Peyer's patch (tissue), 4 donors: ENCODE measurements around the gene MEGF8. TPM values are rescaled to one million over a fixed set of nuclear protein-coding genes. Genes with fewer than 3 reads are reported as not detected.

Experiments used
- DNase-seq, 3 donors: peaks; one replicate each; pipeline ENCODE4 v3.0.0-alpha.2; 2017 to 2019
- H3K27ac ChIP-seq, 4 donors: fragments of 200-600 bp; sonication (generic); one replicate each; pipeline ENCODE4 v1.5.1; 2016 to 2019
- H3K27me3 ChIP-seq, 2 donors: fragments of 200-600 bp; sonication (generic); one replicate each; pipeline ENCODE4 v1.5.1; 2019
- H3K36me3 ChIP-seq, 3 donors: fragments of 200-600 bp; sonication (generic); one replicate each; pipeline ENCODE4 v1.5.1; 2016 to 2019
- H3K4me1 ChIP-seq, 4 donors: fragments of 200-600 bp; sonication (generic); one replicate each; pipeline ENCODE4 v1.5.1; 2016 to 2019
- H3K4me3 ChIP-seq, 4 donors: fragments of 200-600 bp; sonication (generic); 1 replicate in 3 of 4; 2 replicates in 1 of 4; pipeline ENCODE4 v1.5.1; 2016 to 2019; ENCODE audit warnings: mild to moderate bottlenecking in 1 of 4
- H3K9me3 ChIP-seq, 4 donors: fragments of 200-600 bp; sonication (generic); one replicate each; pipeline ENCODE4 v1.5.1; 2016 to 2019; ENCODE audit warnings: mild to moderate bottlenecking in 1 of 4
- POLR2A ChIP-seq, 2 donors: fragments of 450-650 bp; IDR thresholded peaks; one replicate each; pipeline ENCODE4 v1.5.1; 2017; ENCODE audit warnings: antibody characterized with exemption in 2 of 2, mild to moderate bottlenecking in 2 of 2, moderate library complexity in 2 of 2
- total RNA-seq, 4 donors: library from RNA; depleted of rRNA; stranded (reverse); fragments of >200 nt; gene quantifications; one replicate each; pipeline ENCODE4 v1.1.0, GENCODE V29; 2016
- TF ChIP-seq, protein P1 (sequence below), 6 experiments: fragments of 450-650 bp in 4 of 6; fragments of 200-600 bp in 2 of 6; sonication (generic) in 1 of 6; IDR thresholded peaks; one replicate each; pipeline ENCODE4 v1.5.1; 2017 to 2019; ENCODE audit warnings: antibody characterized with exemption in 6 of 6, mild to moderate bottlenecking in 3 of 6, moderate library complexity in 1 of 6

MEGF8 gene
- total RNA-seq, 4 donors from 2014 or later = 12.3 to 30.8 (median 22.3) TPM

DNA sequence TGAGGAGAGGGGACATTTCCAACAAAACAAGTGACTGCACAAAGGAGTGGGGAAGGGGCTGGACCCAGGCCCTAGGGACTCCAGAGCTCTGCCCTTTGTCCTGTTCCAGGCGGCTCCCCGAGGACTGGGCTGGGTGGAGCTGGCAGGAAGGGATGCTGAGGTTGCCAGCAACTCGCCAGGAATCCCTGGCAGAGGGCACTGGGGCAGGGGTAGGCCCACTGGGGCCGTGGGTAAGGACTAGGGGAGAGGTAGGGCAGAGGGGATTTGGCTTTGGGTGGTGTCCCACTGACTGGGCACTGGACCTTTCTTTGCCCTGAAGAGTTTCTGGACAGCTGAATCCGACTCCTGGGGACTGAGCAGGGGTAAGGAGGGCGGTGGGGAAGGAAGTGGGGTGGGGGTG lies 93.9 kb downstream of the MEGF8 start:
- H3K36me3 ChIP-seq = peaks cover 0 to 10% (median 0%) of the 10 kb centered on the region in 3 donors
- DNase-seq = no peak
- no peak overlapping the region for H3K27ac ChIP-seq
- H3K27me3 ChIP-seq = no peaks in the 10 kb centered on the region
- H3K9me3 ChIP-seq = no peaks in the 10 kb centered on the region
- peaks cover 0 to 35% (median 13%) of the 10 kb centered on the region in 4 donors for H3K4me1 ChIP-seq
- TF ChIP-seq POLR2A (IDR thresholded peaks at IDR 0.05) = no peak
- TF ChIP-seq, protein P1, sequence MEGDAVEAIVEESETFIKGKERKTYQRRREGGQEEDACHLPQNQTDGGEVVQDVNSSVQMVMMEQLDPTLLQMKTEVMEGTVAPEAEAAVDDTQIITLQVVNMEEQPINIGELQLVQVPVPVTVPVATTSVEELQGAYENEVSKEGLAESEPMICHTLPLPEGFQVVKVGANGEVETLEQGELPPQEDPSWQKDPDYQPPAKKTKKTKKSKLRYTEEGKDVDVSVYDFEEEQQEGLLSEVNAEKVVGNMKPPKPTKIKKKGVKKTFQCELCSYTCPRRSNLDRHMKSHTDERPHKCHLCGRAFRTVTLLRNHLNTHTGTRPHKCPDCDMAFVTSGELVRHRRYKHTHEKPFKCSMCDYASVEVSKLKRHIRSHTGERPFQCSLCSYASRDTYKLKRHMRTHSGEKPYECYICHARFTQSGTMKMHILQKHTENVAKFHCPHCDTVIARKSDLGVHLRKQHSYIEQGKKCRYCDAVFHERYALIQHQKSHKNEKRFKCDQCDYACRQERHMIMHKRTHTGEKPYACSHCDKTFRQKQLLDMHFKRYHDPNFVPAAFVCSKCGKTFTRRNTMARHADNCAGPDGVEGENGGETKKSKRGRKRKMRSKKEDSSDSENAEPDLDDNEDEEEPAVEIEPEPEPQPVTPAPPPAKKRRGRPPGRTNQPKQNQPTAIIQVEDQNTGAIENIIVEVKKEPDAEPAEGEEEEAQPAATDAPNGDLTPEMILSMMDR (IDR thresholded peaks at IDR 0.05) = no peak
- no peak overlapping the region for H3K4me3 ChIP-seq

DNA sequence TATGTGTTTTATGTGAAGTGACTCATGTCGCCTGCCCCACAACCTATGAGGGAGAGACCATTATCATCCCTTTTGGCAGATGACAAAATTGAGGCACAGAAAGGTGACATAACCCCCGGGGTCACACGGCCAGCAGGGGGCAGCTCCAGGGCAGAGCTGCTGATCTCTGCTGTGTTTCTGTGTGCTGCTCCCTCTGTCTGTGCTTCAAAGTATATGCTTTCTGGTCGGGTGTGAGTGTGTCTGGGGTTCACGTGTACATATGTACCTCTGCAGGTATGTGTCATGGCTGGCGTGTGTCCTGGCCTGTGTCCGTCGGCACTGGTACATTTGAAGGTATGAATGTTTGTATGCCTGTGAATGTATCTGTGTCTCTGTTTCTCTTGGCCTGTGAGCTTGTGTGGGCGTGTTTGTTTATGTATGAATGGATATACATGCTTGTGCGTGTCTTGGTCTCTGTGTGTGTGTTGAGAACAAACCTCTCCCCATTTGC lies 94.7 kb downstream of the MEGF8 start:
- peak; percentile 71 to 88 (median 77) for DNase-seq
- peaks cover 0 to 8% (median 0%) of the 10 kb centered on the region in 3 donors for H3K36me3 ChIP-seq
- peaks cover 0 to 37% (median 14%) of the 10 kb centered on the region in 4 donors for H3K4me1 ChIP-seq
- peak overlapping the region in 1 of 4 donors; percentile 51 for H3K27ac ChIP-seq
- no peaks in the 10 kb centered on the region for H3K9me3 ChIP-seq
- TF ChIP-seq POLR2A (IDR thresholded peaks at IDR 0.05) = no peak
- TF ChIP-seq, protein P1 (IDR thresholded peaks at IDR 0.05) = peak; percentile 68 to 89 (median 78)
- no peak overlapping the region for H3K4me3 ChIP-seq
- no peaks in the 10 kb centered on the region for H3K27me3 ChIP-seq

GRCh38 chr19:42421101-42421500 lies 95.7 kb downstream of the MEGF8 start:
- Histone ChIP-seq H3K4me3 (no peak overlapping the region), H3K27me3 (no peaks in the 10 kb centered on the region), H3K27ac (peak overlapping the region in 2 of 4 donors; percentile 24 to 63), H3K4me1 (peaks cover 0 to 37% (median 14%) of the 10 kb centered on the region in 4 donors), H3K9me3 (no peaks in the 10 kb centered on the region), H3K36me3 (no peaks in the 10 kb centered on the region)
- TF ChIP-seq POLR2A (IDR thresholded peaks at IDR 0.05) = no peak
- TF ChIP-seq, protein P1 (IDR thresholded peaks at IDR 0.05) = no peak
- no peak for DNase-seq

DNA sequence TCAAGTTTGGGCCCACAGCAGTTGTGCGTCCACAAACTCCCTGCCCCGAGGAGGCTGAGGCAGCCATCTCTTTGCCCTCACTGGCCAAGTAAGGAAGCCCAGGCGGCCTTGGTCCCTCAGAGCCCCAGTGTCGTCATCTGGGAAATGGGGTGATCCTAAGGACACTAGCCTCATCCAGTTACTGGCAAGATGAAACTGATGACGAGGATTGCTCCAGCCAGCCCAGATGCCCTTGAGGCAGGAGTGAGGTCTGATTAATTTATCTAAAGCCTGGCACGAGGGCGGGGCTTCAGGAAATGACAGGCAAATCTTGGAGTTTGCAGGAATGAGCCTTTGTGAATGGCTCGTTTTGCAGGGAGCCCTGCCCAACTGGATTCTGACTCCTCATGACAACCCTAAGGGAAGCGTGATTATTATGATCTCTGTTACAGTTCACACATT lies 96.2 kb downstream of the MEGF8 start:
- H3K4me1 ChIP-seq = peaks cover 0 to 37% (median 14%) of the 10 kb centered on the region in 4 donors
- peak overlapping the region in 1 of 4 donors; percentile 92 for H3K4me3 ChIP-seq
- TF ChIP-seq POLR2A (IDR thresholded peaks at IDR 0.05) = peak in 1 of 2 donors; percentile 41
- TF ChIP-seq, protein P1 (IDR thresholded peaks at IDR 0.05) = no peak
- H3K27ac ChIP-seq = peak overlapping the region in 3 of 4 donors; percentile 63 to 82 (median 72)
- DNase-seq = peak in 1 of 3 donors; percentile 78
- H3K27me3 ChIP-seq = no peaks in the 10 kb centered on the region
- no peaks in the 10 kb centered on the region for H3K36me3 ChIP-seq
- H3K9me3 ChIP-seq = no peaks in the 10 kb centered on the region

GRCh38 chr19:42422092-42422900 lies 96.9 kb downstream of the MEGF8 start:
- peak overlapping the region; percentile 62 to 92 (median 70) for H3K4me3 ChIP-seq
- no peak for TF ChIP-seq POLR2A (IDR thresholded peaks at IDR 0.05)
- TF ChIP-seq, protein P1 (IDR thresholded peaks at IDR 0.05) = no peak
- no peaks in the 10 kb centered on the region for H3K9me3 ChIP-seq
- peaks cover 0 to 37% (median 14%) of the 10 kb centered on the region in 4 donors for H3K4me1 ChIP-seq
- H3K36me3 ChIP-seq = no peaks in the 10 kb centered on the region
- DNase-seq = peak in 1 of 3 donors; percentile 56
- H3K27me3 ChIP-seq = no peaks in the 10 kb centered on the region
- H3K27ac ChIP-seq = peak overlapping the region; percentile 63 to 83 (median 77)
